Stimulated activated CD4-positive, alpha-beta T cell treated with anti-CD3 and anti-CD28 coated beads, Interleukin-4, amount 100 ng/mL, for 4 hours (primary cell): ENCODE results near the gene CSNK1A1L.

Experiments
- DNase-seq, 2 experiments: peaks; one replicate each; pipeline ENCODE4 v3.0.0-alpha.2; 2020

Gene CSNK1A1L

DNA sequence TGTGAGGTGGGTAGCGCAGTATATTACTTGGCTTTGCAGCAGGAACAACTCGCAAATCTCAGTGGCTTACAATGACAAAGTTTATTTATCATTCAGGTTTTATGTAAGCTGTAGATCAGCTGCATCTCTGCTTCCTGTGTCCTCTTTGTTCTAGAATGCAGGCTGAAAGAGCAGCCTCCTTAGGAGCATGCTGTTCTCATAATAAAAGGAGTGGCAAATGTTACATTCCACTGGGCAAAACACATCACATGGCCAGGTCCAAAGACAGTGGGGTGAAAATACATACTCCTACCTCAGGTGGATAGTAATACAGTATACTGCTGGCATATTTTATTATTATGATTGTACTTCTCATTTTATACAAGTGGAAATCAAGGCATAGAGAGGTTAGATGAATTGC lies 1.2 kb upstream of the CSNK1A1L start:
- no peak for DNase-seq

DNA sequence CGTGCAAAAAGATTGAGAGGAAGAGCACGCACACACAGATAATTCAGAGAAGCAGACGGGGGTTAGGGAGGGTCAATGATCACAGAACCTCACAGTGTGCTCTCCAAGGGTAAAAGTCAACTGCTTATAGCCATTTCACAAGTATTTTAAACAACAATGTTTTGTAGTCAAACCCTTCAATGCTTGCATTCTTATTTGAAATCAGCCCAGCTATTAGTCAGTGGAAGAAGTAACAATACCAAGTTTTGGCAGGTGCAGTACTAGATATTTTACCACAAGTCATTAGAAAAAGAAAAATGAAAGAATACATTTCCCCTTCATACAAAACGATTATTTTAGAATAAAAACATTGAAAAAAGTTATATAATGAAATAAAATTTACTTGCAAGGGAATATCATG lies 2.6 kb downstream of the CSNK1A1L start:
- no peak for DNase-seq

DNA sequence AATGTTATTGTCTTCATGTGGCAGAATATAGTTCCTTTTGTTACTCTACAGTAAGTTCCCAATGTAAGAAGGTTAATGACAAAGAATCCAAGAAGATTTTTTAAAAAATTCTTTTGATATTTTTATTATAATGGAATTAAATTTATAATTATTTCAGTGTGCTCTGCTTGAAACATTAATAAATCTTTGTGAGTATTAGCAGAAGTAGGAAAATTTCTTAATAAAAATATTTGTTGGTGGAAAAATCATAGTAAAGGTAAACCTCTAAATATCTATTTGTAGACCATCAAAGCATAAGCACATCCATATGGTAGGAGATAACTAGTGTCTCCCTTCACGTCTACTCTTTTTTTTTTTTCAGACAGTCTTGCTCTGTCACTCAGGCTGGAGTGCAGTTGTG lies 4.3 kb downstream of the CSNK1A1L start:
- no peak for DNase-seq

DNA sequence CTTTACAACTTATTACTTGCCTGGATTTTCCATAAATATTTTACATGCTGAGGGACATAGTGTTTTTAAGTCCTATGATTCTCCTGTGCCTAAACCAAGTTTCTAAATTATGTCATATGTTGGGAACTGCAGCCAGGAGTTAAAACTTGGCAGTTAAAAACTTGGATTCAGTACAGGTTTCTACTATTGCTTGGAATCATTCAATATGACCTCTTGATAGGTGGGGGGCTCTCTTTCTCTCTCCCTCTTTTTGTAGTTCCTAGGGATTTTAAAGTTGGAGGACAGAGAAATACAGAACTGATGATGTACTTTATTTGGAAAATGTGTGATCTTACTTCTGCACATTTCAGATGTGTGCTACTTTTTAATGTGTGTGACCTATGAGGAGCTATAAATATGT lies 4.7 kb downstream of the CSNK1A1L start:
- no peak for DNase-seq

- no peak for DNase-seq
These were observed 8.4 kb downstream of the CSNK1A1L start for GRCh38 chr13:37097076-37097475.

- no peak for DNase-seq
These were observed 10.6 kb downstream of the CSNK1A1L start for GRCh38 chr13:37094840-37095239.

- DNase-seq: no peak
These were observed 11.4 kb downstream of the CSNK1A1L start for GRCh38 chr13:37094099-37094498.

DNA sequence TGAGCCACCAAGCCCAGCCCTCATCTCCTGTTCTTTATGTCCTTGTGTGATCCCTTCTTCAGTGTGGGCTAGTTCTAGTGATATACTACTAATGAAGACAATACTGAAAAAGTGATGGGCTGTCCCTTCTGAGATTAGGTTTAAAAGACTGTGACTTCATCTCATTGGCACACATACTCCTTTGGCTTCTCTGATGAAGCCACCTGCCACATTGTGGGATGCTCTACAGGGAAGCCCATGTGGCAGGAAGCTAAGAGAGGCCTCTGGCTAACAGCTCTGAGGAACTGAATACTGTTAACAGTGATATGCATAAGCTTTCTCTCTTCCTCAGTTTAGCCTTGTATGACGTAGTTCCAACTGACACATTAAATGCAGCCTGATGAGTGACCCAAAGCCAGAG lies 13.6 kb downstream of the CSNK1A1L start:
- no peak for DNase-seq

DNA sequence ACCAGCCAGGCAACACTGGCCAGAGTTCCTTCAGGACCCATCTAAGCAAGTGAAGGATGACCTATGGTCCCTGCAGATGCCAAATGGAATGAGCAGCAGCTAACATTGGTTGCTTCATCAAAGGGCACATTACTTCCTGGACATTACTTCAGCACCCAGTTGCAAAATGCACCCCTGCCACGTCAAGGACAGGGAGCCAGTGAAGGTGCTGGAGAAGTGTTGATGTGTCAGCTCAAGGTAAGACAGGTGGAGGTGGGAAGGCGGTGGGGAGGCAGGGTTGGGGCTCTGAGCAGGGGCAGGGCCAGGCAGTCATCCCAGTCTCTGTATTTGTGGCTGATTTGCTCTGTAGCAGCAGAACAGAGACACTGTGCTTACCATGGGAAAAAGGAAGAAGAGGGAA lies 14.6 kb downstream of the CSNK1A1L start:
- DNase-seq: no peak

GRCh38 chr13:37089495-37089894 lies 16.0 kb downstream of the CSNK1A1L start:
- DNase-seq: no peak

DNA sequence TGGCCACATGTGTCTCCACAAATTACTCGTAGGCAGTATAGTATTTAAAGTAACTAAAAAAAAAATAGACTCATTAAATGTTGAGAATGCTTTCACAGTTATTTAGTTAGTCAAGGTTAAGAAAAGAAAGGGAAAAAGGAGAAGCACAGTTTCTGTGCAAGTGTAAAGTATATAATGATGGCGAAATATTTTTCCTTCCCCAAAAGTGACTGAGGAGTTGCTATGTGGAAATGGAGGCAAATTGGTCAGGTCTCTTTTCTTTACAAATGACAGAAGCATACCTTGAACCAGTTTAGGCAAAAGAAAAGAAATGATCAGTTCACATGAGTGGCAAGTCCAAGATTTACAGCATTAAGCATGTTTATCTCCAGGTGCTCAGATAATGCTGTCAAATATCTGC lies 18.0 kb downstream of the CSNK1A1L start:
- no peak for DNase-seq

- no peak for DNase-seq
These were observed 19.9 kb downstream of the CSNK1A1L start for GRCh38 chr13:37085606-37086005.

GRCh38 chr13:37076818-37077217 lies 28.6 kb downstream of the CSNK1A1L start:
- no peak for DNase-seq

- no peak for DNase-seq
These were observed 30.3 kb downstream of the CSNK1A1L start for GRCh38 chr13:37075164-37075563.

DNA sequence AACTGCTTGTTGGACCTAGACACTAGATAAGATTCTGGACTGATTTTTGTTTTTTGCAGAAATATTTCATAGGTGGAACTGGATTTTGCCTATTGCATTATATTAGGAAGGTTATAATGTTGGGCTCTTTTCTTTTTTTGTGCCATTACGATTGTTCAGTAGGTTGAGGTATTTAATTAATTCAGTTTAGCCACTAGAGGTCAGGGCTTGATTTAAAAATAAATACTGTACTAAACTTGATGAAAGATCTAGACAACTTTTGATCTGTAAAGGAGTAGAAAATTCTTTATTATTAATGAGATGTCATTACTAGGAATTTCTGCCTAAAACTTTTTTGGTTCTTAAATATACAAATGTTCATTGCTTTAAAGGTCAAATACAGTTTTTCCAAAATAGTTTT lies 30.8 kb downstream of the CSNK1A1L start:
- DNase-seq: no peak

- DNase-seq: no peak
These were observed 33.4 kb downstream of the CSNK1A1L start for GRCh38 chr13:37072024-37072423.

GRCh38 chr13:37070956-37071355 lies 34.5 kb downstream of the CSNK1A1L start:
- DNase-seq: no peak

DNA sequence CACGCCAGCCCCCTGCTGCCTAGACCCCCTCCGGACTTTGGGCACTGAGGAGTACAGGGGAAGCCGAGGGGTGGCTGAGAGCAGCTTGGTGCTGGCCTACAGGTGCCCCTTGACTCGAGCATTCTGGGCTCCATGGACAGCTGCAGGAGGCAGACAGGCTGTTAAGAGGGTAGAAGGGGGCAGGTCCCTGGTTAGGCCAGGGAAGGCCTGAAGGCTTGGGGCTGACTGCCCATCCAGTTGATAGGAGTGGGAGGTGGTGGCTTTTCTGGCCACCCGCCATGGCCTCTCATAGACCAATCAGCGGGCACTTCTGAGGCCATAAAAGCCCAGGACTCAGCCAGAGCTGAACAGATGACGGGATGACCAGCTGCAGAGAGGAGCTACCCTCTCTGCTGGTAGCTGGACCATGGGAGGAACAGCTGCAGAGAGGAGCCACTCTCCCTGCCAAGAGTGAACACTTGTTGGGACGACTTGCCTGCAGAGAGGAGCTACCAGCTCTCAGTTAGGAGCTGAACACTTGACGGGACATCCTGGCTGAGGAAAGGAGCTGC lies 35.2 kb downstream of the CSNK1A1L start:
- DNase-seq: no peak

DNA sequence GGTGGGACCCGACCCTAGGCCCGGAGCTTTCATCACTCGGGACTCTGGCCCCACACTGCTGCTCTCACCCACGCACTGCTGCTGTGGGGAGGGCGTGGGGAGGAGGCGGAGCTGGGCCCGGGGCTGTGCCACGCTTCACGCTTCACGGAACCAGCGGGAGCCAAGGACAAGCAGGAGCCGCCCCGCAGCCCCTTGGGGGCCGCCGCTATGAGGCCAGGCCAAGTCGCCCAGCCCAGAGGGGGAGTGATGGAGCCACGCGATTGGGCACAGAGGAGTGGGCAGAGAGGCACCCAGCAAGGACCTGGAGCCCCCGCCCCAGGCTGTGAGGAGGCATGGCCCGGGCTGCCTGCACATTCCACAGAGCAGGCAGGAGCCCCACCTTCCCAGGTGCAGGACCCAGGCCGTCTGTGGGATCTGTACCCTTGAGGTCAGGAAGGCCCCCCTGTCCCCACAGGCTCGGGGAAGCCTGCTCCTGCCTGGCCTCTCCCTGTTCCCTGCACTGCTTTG lies 35.8 kb downstream of the CSNK1A1L start:
- DNase-seq: no peak

GRCh38 chr13:37068962-37069361 lies 36.5 kb downstream of the CSNK1A1L start:
- no peak for DNase-seq

- no peak for DNase-seq
These were observed 37.6 kb downstream of the CSNK1A1L start for GRCh38 chr13:37067874-37068273.

DNA sequence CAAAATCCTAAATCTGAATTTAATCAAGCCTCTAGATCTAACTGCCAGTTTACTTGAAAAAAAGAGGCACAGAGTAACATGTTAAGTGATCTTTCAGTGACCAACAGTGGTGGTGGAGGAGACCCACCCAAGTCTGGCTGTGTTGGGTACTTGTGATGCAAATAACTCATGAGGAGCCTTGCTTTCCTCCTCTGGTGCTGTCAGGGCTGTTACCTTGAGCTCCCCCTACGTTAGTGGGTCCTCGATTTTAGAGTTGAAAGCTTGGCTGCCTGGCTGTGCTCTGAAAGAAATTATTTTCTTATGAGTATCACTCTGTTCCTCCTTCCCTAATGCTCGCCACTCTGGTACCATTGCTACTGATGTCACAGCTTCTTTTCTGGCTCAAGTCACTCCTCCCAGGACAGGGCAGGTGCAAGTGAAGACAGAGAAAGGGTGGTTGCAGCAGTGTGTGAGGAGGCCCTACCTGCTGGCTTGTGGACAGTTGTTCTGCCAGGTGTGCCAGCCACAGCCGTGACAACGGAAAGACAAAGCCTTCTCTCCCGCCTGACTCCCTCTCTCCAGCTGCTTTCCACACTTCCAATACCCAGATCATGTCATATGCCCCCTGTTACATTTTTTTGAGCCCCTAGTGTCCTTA lies 39.5 kb downstream of the CSNK1A1L start:
- DNase-seq: no peak

GRCh38 chr13:37059848-37060192 lies 45.6 kb downstream of the CSNK1A1L start:
- no peak for DNase-seq

GRCh38 chr13:37058910-37059847 lies 46.3 kb downstream of the CSNK1A1L start, which contains the start of gene SUPT20H:
Gene SUPT20H, minus strand, starts transcription at chr13:37059688. Its CDS starts 8,198 bp downstream, at chr13:37051490.
- DNase-seq: peak; percentile 90 to 97
